ENCODE measurements around the gene TMEM59L.
"Not testable (repeated sequence)": the region's sequence is repeated elsewhere in the genome, so short reads cannot be mapped to it uniquely, and the experiment has no call there.

TMEM59L gene

DNA sequence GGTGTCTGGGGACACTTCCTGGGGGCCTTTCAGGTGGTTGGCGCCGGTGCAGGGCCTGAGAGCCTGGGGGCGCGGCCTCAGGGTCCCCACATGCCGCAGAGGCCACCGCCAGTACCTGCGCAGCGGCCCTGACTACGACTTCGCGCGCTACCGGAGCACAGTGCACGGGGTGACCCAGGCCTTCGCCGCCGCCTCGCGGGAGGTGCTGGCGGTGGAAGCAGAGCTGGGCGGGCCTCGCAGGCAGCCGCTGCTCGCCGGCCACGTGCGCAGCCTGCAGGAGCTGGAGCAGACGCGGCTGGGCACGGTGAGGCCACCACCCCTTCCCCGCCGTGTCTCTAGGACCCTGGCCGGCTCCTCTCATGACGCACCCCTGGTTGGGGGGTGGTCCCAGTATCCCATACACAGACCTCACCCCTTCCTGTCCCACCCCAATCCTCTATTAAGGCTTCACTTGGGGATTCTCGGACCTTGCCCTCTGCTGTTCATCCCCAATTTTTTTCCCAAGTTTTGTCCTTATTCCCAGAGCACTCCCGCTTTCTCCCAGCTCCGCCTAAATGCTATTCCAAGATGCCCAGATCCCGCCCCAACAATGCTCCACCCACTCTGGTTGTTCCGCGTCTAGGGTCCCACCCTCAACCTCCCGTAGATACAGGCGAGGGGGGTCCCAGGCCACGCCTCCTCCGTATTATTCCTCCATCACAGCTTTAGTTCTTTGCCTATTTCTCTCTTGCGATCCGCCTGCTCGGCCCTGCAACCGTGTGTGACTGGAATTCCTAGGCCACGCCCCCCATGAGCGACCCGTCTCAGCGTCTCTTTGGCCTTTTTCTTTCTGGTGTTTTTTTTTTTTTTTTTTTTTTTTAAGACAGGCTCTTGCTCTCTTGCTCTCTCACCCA is 23.0 kb upstream of the TMEM59L start:
- H3K27ac ChIP-seq (ENCODE audit: low read depth, low read length): peak overlapping the region; percentile 86
- no peaks in the 10 kb centered on the region for H3K27me3 ChIP-seq (ENCODE audit: control insufficient read depth, low read length)
- no peak for TF ChIP-seq EZH2phosphoT487 (IDR thresholded peaks at IDR 0.05; ENCODE audit: borderline replicate concordance, low read length)
- TF ChIP-seq, protein P1, sequence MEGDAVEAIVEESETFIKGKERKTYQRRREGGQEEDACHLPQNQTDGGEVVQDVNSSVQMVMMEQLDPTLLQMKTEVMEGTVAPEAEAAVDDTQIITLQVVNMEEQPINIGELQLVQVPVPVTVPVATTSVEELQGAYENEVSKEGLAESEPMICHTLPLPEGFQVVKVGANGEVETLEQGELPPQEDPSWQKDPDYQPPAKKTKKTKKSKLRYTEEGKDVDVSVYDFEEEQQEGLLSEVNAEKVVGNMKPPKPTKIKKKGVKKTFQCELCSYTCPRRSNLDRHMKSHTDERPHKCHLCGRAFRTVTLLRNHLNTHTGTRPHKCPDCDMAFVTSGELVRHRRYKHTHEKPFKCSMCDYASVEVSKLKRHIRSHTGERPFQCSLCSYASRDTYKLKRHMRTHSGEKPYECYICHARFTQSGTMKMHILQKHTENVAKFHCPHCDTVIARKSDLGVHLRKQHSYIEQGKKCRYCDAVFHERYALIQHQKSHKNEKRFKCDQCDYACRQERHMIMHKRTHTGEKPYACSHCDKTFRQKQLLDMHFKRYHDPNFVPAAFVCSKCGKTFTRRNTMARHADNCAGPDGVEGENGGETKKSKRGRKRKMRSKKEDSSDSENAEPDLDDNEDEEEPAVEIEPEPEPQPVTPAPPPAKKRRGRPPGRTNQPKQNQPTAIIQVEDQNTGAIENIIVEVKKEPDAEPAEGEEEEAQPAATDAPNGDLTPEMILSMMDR (IDR thresholded peaks at IDR 0.05; ENCODE audit: low read depth, low read length, poor library complexity, severe bottlenecking): no peak
- no peaks in the 10 kb centered on the region for H3K9me3 ChIP-seq (ENCODE audit: control insufficient read depth, insufficient read depth, low read length)
- H3K4me2 ChIP-seq (ENCODE audit: low read length): peak overlapping the region; percentile 99
- peaks cover 69% of the 10 kb centered on the region for H3K4me1 ChIP-seq (ENCODE audit: control insufficient read depth, low read length)
- H3K79me2 ChIP-seq (ENCODE audit: control insufficient read depth, low read length): peaks cover 18% of the 10 kb centered on the region
- H3K9me2 ChIP-seq (replicated peaks; ENCODE audit: control insufficient read depth, low read length): no peaks in the 10 kb centered on the region
- no peaks in the 10 kb centered on the region for H4K20me1 ChIP-seq (ENCODE audit: control insufficient read depth, insufficient read depth, low read depth, low read length)
- peaks cover 22% of the 10 kb centered on the region for H3K36me3 ChIP-seq (ENCODE audit: control insufficient read depth, low read length)
- H3F3A ChIP-seq (ENCODE audit: control insufficient read depth, insufficient read depth): peaks cover 19% of the 10 kb centered on the region
- H3K4me3 ChIP-seq (ENCODE audit: low read length): peak overlapping the region; percentile 91

DNA sequence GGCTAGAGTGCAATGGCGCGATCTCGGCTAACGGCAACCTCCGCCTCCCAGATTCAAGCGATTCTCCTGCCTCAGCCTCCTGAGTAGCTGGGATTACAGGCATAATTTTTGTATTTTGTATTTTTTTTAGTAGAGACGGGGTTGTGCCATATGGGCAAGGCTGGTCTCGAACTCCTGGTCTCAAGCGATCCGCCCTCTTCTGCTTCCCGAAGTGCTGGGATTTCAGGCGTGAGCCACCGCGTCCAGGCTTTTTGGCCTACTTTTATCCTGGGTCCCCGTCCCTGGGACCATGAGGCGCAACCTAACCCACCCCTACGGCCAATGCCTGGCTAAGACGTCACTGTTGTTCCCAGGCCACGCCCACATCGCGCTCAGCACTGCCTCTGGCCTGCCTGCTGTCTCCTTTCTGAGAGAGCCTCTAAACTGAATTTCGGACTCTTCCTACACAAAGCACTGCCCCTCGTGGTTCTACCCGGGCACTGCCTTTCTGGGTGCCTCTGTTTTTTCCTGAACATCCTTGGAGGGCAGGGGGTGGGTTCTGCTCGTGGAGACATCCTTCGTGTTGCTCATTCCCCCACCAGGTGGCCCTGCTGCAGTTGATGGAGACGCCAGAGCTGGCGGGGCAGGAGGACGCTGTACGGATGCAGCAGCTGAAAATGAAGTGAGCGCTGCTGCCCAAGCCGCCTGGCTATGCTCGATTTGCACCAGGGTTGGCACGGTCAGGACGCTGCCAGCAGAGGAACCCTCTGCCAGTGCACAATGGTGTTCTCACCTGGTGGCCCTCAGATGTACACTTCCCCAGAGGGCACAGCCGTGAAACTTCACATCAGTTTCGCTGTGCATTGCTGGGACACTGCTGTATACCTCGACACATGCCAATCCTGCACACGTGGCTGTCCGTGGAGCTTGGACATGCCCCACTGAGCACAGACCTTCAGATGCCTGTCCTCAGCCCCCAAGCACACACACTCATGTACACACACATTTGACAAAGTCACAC is 22.1 kb upstream of the TMEM59L start:
- H3K4me2 ChIP-seq (ENCODE audit: low read length): peak overlapping the region; percentile 99
- H3K27me3 ChIP-seq (ENCODE audit: control insufficient read depth, low read length): no peaks in the 10 kb centered on the region
- H3K9me2 ChIP-seq (replicated peaks; ENCODE audit: control insufficient read depth, low read length): no peaks in the 10 kb centered on the region
- H3K4me3 ChIP-seq (ENCODE audit: low read length): peak overlapping the region; percentile 91
- peaks cover 18% of the 10 kb centered on the region for H3K79me2 ChIP-seq (ENCODE audit: control insufficient read depth, low read length)
- H3K27ac ChIP-seq (ENCODE audit: low read depth, low read length): peak overlapping the region; percentile 86
- peaks cover 67% of the 10 kb centered on the region for H3K4me1 ChIP-seq (ENCODE audit: control insufficient read depth, low read length)
- H3F3A ChIP-seq (ENCODE audit: control insufficient read depth, insufficient read depth): peaks cover 19% of the 10 kb centered on the region
- no peaks in the 10 kb centered on the region for H4K20me1 ChIP-seq (ENCODE audit: control insufficient read depth, insufficient read depth, low read depth, low read length)
- H3K9me3 ChIP-seq (ENCODE audit: control insufficient read depth, insufficient read depth, low read length): no peaks in the 10 kb centered on the region
- TF ChIP-seq EZH2phosphoT487 (IDR thresholded peaks at IDR 0.05; ENCODE audit: borderline replicate concordance, low read length): no peak
- TF ChIP-seq, protein P1 (IDR thresholded peaks at IDR 0.05; ENCODE audit: low read depth, low read length, poor library complexity, severe bottlenecking): peak; percentile 76
- peaks cover 22% of the 10 kb centered on the region for H3K36me3 ChIP-seq (ENCODE audit: control insufficient read depth, low read length)

DNA sequence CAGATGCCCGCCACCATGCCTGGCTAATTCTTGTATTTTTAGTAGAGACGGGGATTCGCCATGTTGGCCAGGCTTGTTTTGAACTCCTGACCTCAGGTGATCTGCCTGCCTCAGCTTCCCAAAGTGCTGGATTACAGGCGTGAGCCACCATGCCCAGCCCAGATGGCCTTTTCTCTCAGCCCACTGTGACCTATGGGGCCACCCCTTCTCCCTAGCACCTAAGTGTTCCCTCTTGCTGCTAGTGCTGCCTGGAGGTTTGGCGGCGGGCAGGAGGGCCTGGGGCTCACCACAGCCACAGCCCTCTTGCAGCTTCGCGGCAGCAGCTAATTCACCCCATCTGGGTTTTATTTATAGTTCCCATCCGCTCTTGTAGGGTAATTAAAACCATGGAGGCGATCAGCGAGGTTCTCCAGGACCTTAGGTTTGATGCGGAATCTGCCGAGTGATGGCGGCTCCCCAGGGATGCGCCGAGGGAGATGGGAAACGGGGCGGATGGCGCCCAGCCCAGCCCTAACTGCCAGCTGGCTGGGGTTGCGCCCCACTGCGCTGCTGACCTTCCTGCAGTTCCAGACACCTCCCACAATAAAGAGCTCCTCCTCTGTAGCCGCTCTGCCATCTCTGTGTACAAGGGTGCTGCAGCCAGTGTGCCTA is 20.8 kb upstream of the TMEM59L start:
- no peak overlapping the region for H3K4me2 ChIP-seq (ENCODE audit: low read length)
- peaks cover 18% of the 10 kb centered on the region for H3K79me2 ChIP-seq (ENCODE audit: control insufficient read depth, low read length)
- no peaks in the 10 kb centered on the region for H3K9me3 ChIP-seq (ENCODE audit: control insufficient read depth, insufficient read depth, low read length)
- H3K27ac ChIP-seq (ENCODE audit: low read depth, low read length): no peak overlapping the region
- TF ChIP-seq, protein P1 (IDR thresholded peaks at IDR 0.05; ENCODE audit: low read depth, low read length, poor library complexity, severe bottlenecking): no peak
- no peak for TF ChIP-seq EZH2phosphoT487 (IDR thresholded peaks at IDR 0.05; ENCODE audit: borderline replicate concordance, low read length)
- peaks cover 15% of the 10 kb centered on the region for H3F3A ChIP-seq (ENCODE audit: control insufficient read depth, insufficient read depth)
- no peaks in the 10 kb centered on the region for H4K20me1 ChIP-seq (ENCODE audit: control insufficient read depth, insufficient read depth, low read depth, low read length)
- H3K4me3 ChIP-seq (ENCODE audit: low read length): no peak overlapping the region
- peaks cover 55% of the 10 kb centered on the region for H3K4me1 ChIP-seq (ENCODE audit: control insufficient read depth, low read length)
- H3K9me2 ChIP-seq (replicated peaks; ENCODE audit: control insufficient read depth, low read length): no peaks in the 10 kb centered on the region
- peaks cover 22% of the 10 kb centered on the region for H3K36me3 ChIP-seq (ENCODE audit: control insufficient read depth, low read length)
- no peaks in the 10 kb centered on the region for H3K27me3 ChIP-seq (ENCODE audit: control insufficient read depth, low read length)

DNA sequence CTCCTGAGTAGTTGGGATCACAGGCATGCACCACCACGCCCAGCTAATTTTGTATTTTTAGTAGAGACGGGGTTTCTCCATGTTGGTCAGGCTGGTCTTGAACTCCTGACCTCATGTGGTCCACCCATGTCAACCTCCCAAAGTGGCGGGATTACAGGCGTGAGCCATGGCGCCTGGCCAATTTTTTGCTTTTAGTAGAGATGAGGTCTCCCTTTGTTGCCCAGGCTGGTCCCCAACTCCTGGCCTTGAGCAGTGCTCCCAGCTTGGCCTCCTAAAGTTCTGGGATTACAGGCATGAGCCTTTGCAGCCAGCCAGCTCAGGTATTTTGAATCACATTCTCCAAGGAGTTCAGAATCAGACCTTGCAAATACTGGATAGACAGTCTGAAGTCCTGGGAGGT is 19.9 kb upstream of the TMEM59L start:
- Histone ChIP-seq H3K79me2 (ENCODE audit: control insufficient read depth, low read length) (peaks cover 18% of the 10 kb centered on the region), H3K4me1 (ENCODE audit: control insufficient read depth, low read length) (peaks cover 56% of the 10 kb centered on the region), H3F3A (ENCODE audit: control insufficient read depth, insufficient read depth) (peaks cover 12% of the 10 kb centered on the region), H3K36me3 (ENCODE audit: control insufficient read depth, low read length) (peaks cover 22% of the 10 kb centered on the region)
- not testable (repeated sequence) for H3K9me3 ChIP-seq (ENCODE audit: control insufficient read depth, insufficient read depth, low read length); H3K27me3 ChIP-seq (ENCODE audit: control insufficient read depth, low read length); H3K9me2 ChIP-seq (replicated peaks; ENCODE audit: control insufficient read depth, low read length); H3K4me3 ChIP-seq (ENCODE audit: low read length); H3K27ac ChIP-seq (ENCODE audit: low read depth, low read length); H3K4me2 ChIP-seq (ENCODE audit: low read length); H4K20me1 ChIP-seq (ENCODE audit: control insufficient read depth, insufficient read depth, low read depth, low read length)
